H1 (cell line): Measurements from ENCODE around the gene KLHDC8A.

Experiments
- GTF2F1 ChIP-seq: IDR thresholded peaks from 2 replicates; pipeline ENCODE4 v1.6.1; 2012; ENCODE audit warnings: low read depth, low read length, improper control_type of control experiment, borderline replicate concordance
- RNF2 ChIP-seq: fragments of 200-900, 300-1000 bp; sonication (generic); IDR thresholded peaks from 2 replicates; pipeline ENCODE4 v1.7.1; 2016; ENCODE audit warnings: borderline replicate concordance, low read depth, mild to moderate bottlenecking, antibody characterized with exemption, low read length; ENCODE audit not compliant: poor library complexity, severe bottlenecking; ENCODE audit errors: missing control alignments
- SIRT6 ChIP-seq: IDR thresholded peaks from one replicate; pipeline ENCODE4 v1.7.1; 2012; ENCODE audit warnings: low read length, inconsistent platforms
- TF ChIP-seq, protein P1 (sequence below): IDR thresholded peaks from 2 replicates; pipeline ENCODE4 v1.6.1; 2011; ENCODE audit warnings: low read length, improper control_type of control experiment

DNA sequence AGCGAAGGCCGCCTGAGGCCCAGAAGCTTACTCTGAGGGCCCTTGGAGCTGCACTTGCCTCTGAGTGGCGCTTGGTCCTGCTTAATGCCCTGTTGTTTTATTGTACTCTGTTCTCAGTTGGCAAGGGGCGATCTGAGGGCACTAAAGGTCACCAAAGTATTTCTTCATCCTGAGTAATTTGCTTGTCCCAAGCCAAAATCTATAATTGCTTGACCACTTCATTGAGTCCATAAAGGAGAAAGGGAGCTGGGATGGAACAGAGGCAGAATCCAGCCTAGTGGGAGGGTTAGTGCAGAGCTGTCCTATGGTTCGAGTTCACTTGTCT is 34.8 kb downstream of the KLHDC8A start:
- no peak for TF ChIP-seq RNF2
- TF ChIP-seq, protein P1, sequence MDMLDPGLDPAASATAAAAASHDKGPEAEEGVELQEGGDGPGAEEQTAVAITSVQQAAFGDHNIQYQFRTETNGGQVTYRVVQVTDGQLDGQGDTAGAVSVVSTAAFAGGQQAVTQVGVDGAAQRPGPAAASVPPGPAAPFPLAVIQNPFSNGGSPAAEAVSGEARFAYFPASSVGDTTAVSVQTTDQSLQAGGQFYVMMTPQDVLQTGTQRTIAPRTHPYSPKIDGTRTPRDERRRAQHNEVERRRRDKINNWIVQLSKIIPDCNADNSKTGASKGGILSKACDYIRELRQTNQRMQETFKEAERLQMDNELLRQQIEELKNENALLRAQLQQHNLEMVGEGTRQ = no peak
- no peak for TF ChIP-seq GTF2F1
- TF ChIP-seq SIRT6 = no peak
